ENCODE measurements around the gene CNGB1.
"Not testable (repeated sequence)": the region's sequence is repeated elsewhere in the genome, so short reads cannot be mapped to it uniquely, and the experiment has no call there.

Gene CNGB1

DNA sequence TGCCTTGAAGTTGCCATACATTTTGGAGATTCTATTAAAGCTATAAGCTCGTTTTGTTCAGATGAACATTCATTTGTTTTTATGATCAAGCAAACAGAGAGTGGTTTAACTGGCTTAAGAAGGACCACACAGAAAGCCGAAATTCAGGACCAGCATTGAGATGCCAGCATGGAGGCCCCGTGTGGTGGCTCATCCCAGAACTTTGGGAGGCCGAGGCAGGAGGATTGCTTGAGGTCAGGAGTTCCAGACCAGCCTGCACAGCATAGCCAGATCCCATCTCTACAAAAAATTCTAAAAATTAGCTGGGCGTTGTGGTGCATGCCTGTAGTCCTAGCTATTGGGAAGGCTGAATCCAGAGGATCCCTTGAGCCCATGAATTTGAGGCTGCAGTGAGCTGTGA lies 122.7 kb downstream of the CNGB1 start:
- no peak overlapping the region for H3K4me2 ChIP-seq (ENCODE audit: low read depth, low read length, poor library complexity, severe bottlenecking)
- H3K4me1 ChIP-seq (ENCODE audit: insufficient read depth, low read length, poor library complexity, severe bottlenecking) = no peaks in the 10 kb centered on the region
- no peaks in the 10 kb centered on the region for H3F3A ChIP-seq (ENCODE audit: low read depth)
- H3K4me3 ChIP-seq (ENCODE audit: low read length, poor library complexity, severe bottlenecking) = no peak overlapping the region
- no peaks in the 10 kb centered on the region for H3K36me3 ChIP-seq (ENCODE audit: insufficient read depth, low read length)
- H2AFZ ChIP-seq (ENCODE audit: low read length) = no peak overlapping the region
- no peak overlapping the region for H3K9ac ChIP-seq (ENCODE audit: low read depth, low read length, poor library complexity, severe bottlenecking)
- TF ChIP-seq, protein P1, sequence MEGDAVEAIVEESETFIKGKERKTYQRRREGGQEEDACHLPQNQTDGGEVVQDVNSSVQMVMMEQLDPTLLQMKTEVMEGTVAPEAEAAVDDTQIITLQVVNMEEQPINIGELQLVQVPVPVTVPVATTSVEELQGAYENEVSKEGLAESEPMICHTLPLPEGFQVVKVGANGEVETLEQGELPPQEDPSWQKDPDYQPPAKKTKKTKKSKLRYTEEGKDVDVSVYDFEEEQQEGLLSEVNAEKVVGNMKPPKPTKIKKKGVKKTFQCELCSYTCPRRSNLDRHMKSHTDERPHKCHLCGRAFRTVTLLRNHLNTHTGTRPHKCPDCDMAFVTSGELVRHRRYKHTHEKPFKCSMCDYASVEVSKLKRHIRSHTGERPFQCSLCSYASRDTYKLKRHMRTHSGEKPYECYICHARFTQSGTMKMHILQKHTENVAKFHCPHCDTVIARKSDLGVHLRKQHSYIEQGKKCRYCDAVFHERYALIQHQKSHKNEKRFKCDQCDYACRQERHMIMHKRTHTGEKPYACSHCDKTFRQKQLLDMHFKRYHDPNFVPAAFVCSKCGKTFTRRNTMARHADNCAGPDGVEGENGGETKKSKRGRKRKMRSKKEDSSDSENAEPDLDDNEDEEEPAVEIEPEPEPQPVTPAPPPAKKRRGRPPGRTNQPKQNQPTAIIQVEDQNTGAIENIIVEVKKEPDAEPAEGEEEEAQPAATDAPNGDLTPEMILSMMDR (conservative IDR thresholded peaks at IDR 0.05; ENCODE audit: low read length) = no peak
- TF ChIP-seq EZH2phosphoT487 (IDR thresholded peaks at IDR 0.05; ENCODE audit: borderline replicate concordance) = no peak
- no peaks in the 10 kb centered on the region for H3K9me2 ChIP-seq (replicated peaks; ENCODE audit: low read depth, low read length)
- no peaks in the 10 kb centered on the region for H3K27me3 ChIP-seq (ENCODE audit: insufficient read depth, low read length, poor library complexity, severe bottlenecking)
- H3K9me3 ChIP-seq (ENCODE audit: insufficient read depth, low read depth, low read length) = no peaks in the 10 kb centered on the region
- no peaks in the 10 kb centered on the region for H4K20me1 ChIP-seq (ENCODE audit: insufficient read depth, low read length, poor library complexity, severe bottlenecking)
- H3K79me2 ChIP-seq (ENCODE audit: insufficient read depth, low read length) = no peaks in the 10 kb centered on the region

DNA sequence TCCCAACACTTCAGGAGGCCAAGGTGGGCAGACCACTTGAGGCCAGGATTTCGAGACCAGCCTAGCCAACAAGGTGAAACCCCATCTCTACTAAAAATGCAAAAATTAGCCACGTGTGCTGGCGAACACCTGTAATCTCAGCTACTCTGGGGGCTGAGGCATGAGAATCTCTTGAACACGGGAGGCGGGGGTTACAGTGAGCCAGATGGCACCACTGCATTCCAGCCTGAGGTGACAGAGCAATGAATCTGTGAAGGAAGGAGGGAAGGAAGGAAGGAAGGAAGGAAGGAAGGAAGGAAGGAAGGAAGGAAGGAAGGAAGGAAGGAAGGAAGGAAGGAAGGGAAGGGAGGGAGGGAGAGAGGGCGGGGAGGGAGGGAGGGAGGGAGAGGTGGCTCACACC lies 124.0 kb downstream of the CNGB1 start:
- H3K9ac ChIP-seq (ENCODE audit: low read depth, low read length, poor library complexity, severe bottlenecking); H3K4me2 ChIP-seq (ENCODE audit: low read depth, low read length, poor library complexity, severe bottlenecking): not testable (repeated sequence)

DNA sequence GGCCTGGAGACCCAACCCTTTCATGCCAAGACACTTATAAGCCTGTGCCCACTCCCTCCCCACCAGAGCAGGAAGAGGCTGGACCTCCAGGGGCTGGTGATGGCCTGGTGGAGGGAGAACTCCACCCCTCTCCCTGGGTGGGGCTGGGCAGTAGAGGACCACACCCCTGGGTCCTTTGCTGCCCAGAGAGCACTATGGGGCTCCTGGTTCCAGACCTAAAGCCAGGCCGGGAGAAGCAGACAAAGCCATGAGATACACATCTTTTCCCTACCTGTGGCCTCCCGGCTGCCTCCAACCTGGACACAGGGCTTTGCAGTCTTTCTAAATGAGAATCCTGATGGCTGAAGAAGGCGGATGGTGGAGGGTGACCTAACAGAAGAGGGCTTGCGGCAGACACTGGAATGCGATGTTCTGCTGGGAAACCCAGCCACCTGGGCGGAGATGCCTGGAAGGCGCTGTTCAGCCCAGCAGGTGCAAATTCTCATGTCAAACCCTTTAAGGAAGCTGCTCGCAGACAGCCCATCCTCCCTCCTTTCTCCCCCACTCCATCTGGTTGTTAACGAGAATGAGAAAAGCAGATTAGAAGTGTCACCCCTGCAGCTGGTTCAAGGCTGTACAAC lies 124.7 kb downstream of the CNGB1 start:
- no peaks in the 10 kb centered on the region for H3K4me1 ChIP-seq (ENCODE audit: insufficient read depth, low read length, poor library complexity, severe bottlenecking)
- H2AFZ ChIP-seq (ENCODE audit: low read length) = peak overlapping the region; percentile 34; the same call in 1 of the 2 replicates
- H3K79me2 ChIP-seq (ENCODE audit: insufficient read depth, low read length) = no peaks in the 10 kb centered on the region
- no peak overlapping the region for H3K4me3 ChIP-seq (ENCODE audit: low read length, poor library complexity, severe bottlenecking)
- no peaks in the 10 kb centered on the region for H3K9me3 ChIP-seq (ENCODE audit: insufficient read depth, low read depth, low read length)
- H4K20me1 ChIP-seq (ENCODE audit: insufficient read depth, low read length, poor library complexity, severe bottlenecking) = no peaks in the 10 kb centered on the region
- no peak for TF ChIP-seq EZH2phosphoT487 (IDR thresholded peaks at IDR 0.05; ENCODE audit: borderline replicate concordance)
- TF ChIP-seq, protein P1 (conservative IDR thresholded peaks at IDR 0.05; ENCODE audit: low read length) = no peak
- no peaks in the 10 kb centered on the region for H3K36me3 ChIP-seq (ENCODE audit: insufficient read depth, low read length)
- no peaks in the 10 kb centered on the region for H3K9me2 ChIP-seq (replicated peaks; ENCODE audit: low read depth, low read length)
- no peaks in the 10 kb centered on the region for H3K27me3 ChIP-seq (ENCODE audit: insufficient read depth, low read length, poor library complexity, severe bottlenecking)
- no peaks in the 10 kb centered on the region for H3F3A ChIP-seq (ENCODE audit: low read depth)
- H3K4me2 ChIP-seq (ENCODE audit: low read depth, low read length, poor library complexity, severe bottlenecking) = no peak overlapping the region
- H3K9ac ChIP-seq (ENCODE audit: low read depth, low read length, poor library complexity, severe bottlenecking) = no peak overlapping the region

More for the DNA sequence above, 124.0 kb downstream of the CNGB1 start:
- not testable (repeated sequence) for H2AFZ ChIP-seq (ENCODE audit: low read length); H3K79me2 ChIP-seq (ENCODE audit: insufficient read depth, low read length); H3K4me3 ChIP-seq (ENCODE audit: low read length, poor library complexity, severe bottlenecking); H3K4me1 ChIP-seq (ENCODE audit: insufficient read depth, low read length, poor library complexity, severe bottlenecking); H4K20me1 ChIP-seq (ENCODE audit: insufficient read depth, low read length, poor library complexity, severe bottlenecking); H3F3A ChIP-seq (ENCODE audit: low read depth); H3K9me2 ChIP-seq (replicated peaks; ENCODE audit: low read depth, low read length); H3K27me3 ChIP-seq (ENCODE audit: insufficient read depth, low read length, poor library complexity, severe bottlenecking); H3K36me3 ChIP-seq (ENCODE audit: insufficient read depth, low read length); H3K9me3 ChIP-seq (ENCODE audit: insufficient read depth, low read depth, low read length)

DNA sequence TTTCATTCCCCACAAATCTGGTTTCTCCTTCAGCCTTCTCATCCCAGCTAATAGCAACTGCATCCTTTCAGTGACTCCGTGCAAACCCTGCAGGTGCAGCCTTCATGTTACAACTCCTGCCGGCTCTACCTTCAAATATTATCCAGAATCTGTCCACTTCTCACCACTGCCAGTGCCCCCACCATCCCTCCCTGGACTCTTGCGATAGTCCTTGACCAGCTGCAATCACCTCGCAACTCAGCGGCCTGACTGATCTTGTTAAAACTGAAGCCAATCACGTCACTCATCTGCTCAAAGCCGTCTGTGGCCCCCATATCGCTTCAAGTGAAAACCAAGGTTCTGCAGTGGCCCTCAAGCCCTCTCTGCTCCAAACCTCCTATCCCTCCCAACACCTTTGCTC lies 125.8 kb downstream of the CNGB1 start:
- TF ChIP-seq EZH2phosphoT487 (IDR thresholded peaks at IDR 0.05; ENCODE audit: borderline replicate concordance) = no peak
- TF ChIP-seq, protein P1 (conservative IDR thresholded peaks at IDR 0.05; ENCODE audit: low read length) = no peak
- no peaks in the 10 kb centered on the region for H3K36me3 ChIP-seq (ENCODE audit: insufficient read depth, low read length)
- H3K27me3 ChIP-seq (ENCODE audit: insufficient read depth, low read length, poor library complexity, severe bottlenecking) = no peaks in the 10 kb centered on the region
- no peaks in the 10 kb centered on the region for H3K9me3 ChIP-seq (ENCODE audit: insufficient read depth, low read depth, low read length)
- H3K4me2 ChIP-seq (ENCODE audit: low read depth, low read length, poor library complexity, severe bottlenecking) = no peak overlapping the region
- H3K79me2 ChIP-seq (ENCODE audit: insufficient read depth, low read length) = no peaks in the 10 kb centered on the region
- no peaks in the 10 kb centered on the region for H3F3A ChIP-seq (ENCODE audit: low read depth)
- H3K9ac ChIP-seq (ENCODE audit: low read depth, low read length, poor library complexity, severe bottlenecking) = no peak overlapping the region
- H2AFZ ChIP-seq (ENCODE audit: low read length) = no peak overlapping the region
- H4K20me1 ChIP-seq (ENCODE audit: insufficient read depth, low read length, poor library complexity, severe bottlenecking) = no peaks in the 10 kb centered on the region
- no peak overlapping the region for H3K4me3 ChIP-seq (ENCODE audit: low read length, poor library complexity, severe bottlenecking)
- H3K4me1 ChIP-seq (ENCODE audit: insufficient read depth, low read length, poor library complexity, severe bottlenecking) = no peaks in the 10 kb centered on the region
- H3K9me2 ChIP-seq (replicated peaks; ENCODE audit: low read depth, low read length) = no peaks in the 10 kb centered on the region

Measured in Loucy (cell line).